GM21737 (cell line): ENCODE data around the gene PXDN.

ENCODE experiments used
- ATAC-seq: cut with Tn5 transposase; IDR thresholded peaks from one replicate; pipeline ENCODE4 v1.9.1; 2021; ENCODE audit warnings: mild to moderate bottlenecking, moderate library complexity; ENCODE audit not compliant: unreplicated experiment

Gene PXDN

GRCh38 chr2:1605102-1606045, 138.9 kb downstream of the PXDN start:
- no peak for ATAC-seq

DNA sequence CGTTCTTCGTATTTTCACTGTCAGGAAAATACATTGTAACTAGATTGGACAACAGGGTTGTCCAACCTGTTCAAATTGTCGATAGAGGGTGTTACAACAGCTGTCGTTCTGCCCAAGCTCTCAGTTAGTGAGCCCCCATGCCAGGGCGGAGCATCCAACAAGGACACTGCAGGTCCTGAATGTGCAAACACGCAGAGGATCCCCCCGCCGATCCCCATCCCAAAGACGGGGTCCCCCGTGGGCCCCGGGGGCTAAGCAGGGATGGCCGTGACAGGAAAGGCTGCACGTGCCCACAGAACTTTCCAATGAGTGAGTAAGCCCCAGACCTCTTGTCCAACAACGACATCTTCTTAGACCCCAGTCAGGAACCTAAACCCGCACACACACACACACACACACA, 140.8 kb downstream of the PXDN start:
- ATAC-seq = no peak

- no peak for ATAC-seq
Measured at GRCh38 chr2:1603059-1603458, 141.3 kb downstream of the PXDN start.

GRCh38 chr2:1602278-1603010, 141.9 kb downstream of the PXDN start:
- no peak for ATAC-seq

DNA sequence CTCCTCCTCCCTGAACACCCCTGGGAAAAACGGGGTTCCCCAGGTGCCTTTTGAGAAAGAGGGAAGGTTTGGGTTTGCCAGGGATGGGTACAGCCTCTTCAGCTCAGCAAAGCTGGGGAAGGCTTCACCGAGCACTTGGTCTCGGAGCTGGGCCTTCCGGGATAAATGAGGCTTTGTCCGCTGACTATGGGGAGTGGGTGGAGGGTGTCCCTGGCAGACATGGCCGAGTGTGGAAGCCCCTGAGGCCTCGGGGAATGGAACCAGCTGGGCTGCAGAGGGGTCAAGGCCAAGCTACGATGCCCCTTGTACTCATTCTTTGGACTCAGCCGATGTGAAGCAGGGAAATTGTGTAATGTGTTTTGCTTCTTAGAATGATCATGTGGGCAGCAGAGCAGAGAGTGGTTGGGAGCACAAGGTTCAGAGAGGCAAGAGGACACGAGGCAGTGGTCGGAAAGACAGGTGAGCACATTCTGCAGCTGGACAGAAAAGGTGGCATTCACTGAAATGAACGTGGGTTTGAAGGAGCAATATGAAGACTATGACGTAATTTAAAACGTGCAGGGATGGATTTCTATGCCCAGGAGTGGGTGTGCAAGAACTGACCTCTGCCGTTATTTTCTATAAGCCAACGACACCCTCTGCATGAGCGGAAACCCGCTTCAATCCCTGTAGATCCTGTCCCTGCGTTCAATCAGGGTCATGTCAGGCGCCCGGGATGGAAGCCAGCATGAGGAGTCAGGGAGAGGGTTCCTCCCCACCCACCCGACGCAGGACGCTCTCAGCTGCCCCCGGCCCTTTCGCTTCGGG, 142.6 kb downstream of the PXDN start:
- ATAC-seq = no peak

DNA sequence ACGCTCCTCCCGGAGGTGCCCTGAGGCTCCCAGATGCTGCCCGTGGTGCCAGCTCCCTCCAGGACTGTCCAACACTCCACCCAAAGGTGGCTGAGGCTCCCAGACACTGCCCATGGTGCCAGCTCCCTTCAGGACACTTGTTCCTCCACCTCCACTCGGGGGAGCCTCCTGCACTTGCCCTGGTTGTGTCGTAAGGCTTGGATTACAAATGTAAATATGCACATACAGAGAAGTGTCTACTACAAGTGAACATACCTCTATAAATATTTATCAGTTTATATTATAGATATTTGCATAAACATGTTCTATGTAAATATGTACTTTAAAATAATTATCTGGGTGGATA, 143.3 kb downstream of the PXDN start:
- no peak for ATAC-seq

DNA sequence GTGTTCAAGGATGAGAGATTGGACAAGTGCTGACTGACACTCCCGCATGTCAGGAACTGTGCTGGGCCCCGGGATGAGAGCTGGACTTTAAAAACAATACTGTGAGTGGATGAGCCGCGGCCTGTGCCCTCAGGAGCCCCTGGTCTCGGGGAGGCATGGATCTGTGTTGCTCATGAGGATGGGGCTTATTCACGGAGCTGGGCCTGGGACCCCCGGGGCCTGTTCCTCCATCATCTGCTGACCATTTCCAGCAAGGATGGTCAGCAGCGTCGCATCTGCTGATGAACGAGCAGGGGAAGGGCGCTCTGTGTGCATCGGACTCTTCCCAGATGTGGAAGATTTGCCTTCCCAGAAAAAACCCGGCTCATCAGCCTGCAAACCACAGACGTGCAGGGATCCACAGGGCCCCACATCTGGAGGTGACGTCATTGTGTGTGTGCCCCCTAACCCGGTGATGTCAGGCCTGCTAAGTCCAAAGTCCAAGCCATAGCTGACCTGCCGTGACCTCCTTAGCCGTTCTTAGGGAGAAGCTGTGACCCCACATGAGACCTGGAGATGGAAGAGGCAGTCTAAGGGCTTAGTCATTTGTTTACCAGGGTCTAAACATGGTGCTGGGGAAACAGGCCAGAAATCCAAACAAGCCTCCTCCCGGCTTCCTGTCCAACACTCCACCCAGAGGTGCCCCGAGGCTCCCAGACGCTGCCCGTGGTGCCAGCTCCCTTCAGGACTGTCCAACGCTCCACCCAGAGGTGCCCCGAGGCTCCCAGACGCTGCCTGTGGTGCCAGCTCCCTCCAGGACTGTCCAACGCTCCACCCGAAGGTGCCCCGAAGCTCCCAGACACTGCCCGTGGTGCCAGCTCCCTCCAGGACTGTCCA, 143.9 kb downstream of the PXDN start:
- no peak for ATAC-seq

- ATAC-seq = no peak
Measured at GRCh38 chr2:1599301-1600085, 144.8 kb downstream of the PXDN start.

DNA sequence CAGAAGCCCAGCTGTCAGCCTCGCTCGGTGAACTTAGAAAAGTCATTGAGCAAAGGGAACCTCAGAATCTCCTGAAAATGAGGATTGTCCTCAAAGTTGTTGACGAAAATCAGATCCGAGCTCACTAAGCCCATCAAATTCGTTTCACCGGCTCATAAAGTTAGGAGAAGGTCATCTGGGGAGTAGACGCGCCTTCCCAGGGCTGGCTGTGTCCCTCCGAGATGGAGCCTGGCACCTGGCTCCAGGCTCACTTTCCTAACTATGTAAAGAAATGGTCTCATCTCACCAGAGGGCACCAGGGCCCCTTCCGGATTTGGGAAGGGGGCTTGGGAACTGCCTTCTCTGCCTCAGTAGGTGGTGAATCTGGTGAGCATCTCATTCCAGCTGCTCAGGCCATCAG, 145.5 kb downstream of the PXDN start:
- ATAC-seq = no peak

DNA sequence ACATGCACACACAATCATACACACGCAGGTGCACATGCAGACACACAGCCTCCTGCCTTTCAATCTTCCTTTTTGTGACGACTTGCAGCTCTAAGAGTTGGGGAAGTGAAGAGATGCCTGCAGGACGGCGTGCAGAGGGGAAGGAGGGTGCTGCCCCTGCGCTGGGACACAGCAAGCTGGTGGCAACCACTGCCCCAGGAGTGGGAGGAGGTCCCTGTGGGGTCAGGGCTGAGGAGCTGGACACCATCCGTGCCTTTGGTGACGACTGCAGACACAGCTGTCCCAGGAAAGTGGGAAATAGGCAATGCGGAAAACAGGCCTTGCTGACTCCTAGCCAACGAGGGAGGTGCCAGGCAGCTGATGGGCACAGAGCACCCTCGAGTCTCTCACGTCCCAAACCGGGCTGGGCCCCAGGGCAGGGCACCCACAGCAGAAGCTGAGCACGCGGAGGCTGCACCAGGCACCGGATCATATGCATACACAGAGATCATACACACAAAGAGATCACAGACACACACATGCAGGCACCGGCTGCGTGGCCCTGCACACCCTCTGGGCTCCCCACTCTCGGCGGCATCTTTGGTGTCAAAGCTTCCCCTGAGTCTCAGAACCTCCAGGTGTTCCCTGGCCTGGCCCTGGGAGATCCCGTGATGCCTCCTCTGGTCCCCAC, 146.1 kb downstream of the PXDN start:
- no peak for ATAC-seq

GRCh38 chr2:1595274-1595673, 149.0 kb downstream of the PXDN start:
- ATAC-seq = no peak

DNA sequence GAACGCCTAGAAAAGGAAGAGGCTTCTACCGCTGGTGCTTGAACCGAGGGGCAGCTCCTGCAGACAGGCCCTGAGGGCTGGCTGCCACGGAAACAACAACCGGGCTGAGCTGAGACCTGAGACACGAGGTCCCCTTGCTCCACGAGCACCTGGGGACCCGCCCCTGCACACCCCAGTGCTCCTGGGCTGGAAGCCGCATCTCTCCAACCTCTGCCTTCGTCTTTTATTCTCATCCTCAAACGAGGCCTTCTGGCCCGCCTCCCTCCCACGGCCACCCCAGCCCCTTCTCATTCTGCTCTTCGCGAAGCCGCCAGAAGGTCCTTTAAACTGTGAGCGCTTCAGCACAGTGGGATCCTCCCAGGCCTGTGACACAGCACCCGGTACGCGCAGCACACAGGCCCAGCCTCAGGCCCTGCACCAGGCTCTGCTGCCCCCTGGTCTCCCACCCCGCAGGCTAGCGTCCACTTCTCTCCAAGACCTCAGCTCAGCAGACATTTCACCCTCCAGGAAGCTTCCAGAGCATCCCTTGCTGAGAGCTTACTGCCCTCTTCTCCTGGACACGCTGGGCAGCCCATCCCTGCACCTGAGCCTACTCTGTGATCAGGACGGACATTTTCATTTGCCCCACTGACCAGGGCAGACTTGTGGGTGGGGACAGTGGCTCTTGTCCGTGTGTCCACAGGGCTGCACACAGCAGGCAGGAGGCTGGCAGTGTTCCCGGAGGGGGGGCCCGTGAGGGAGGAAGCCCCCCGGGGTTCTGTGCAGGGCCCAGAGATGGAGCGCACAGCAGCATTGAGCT, 149.7 kb downstream of the PXDN start:
- no peak for ATAC-seq

- no peak for ATAC-seq
Measured at GRCh38 chr2:1594123-1594372, 150.3 kb downstream of the PXDN start.

DNA sequence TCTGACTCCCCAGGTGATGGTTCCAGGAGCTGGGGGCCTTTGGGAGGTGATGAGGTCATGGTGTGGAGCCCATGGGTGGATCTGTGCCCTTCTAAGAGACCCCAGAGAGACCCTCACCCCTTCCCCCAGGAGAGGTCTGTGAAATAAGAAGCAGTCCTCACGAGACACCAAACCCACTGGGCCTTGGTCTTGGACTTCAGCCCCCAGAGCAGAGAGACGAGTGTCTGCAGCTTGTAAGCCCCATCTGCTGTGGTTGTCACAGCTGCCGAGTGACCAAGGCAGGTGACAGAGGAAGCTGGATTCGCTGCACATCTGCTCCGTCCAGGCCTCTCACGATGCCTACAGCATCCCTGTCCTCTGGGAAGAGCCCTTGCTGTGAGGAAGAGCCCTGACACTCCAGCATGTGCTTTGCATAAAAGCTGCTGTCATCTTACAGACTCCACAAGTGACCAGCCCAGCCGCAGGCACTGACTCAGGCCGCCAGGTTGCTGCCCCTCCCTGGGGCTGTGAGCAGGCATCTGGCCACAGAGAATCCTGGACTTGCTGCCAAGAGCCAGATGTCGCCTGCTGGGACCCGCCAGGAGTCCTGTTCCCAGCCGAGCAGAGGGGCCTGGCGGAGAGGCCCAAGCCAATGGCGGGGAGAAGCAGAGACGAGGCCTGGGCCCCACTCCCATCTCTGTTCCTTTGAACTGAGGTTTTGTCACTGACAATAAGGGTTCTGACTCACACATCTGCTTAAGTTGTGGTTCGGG, 150.8 kb downstream of the PXDN start:
- ATAC-seq = no peak

GRCh38 chr2:1591978-1592907, 152.1 kb downstream of the PXDN start:
- ATAC-seq = no peak

DNA sequence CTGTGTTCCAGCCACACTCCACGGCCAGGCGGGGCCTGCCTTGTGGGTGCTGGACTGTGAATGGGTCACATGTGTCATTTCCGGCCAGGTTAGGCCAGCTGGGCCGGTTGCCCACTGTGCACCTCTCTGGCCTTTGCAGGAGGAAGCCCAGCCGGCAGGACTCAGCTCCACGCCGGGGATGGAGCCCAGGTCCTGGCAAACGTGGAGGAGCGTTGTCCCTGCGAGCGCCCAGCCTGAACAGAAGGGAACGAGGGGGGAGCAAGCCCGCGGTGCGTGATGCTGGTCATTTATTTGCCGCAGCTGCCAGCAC, 152.9 kb downstream of the PXDN start:
- ATAC-seq = no peak
